Suprapubic skin (tissue), 4 donors: ENCODE results near the gene CALCA. TPM values are rescaled to one million over a fixed set of nuclear protein-coding genes. Genes with fewer than 3 reads are reported as not detected.

Experiments
- DNase-seq, 2 donors: peaks; one replicate each; pipeline ENCODE4 v3.0.0-alpha.2; 2019; ENCODE audit warnings: low spot score in 2 of 2
- H3K27ac ChIP-seq: fragments of 200-600 bp; sonication (generic); one replicate; pipeline ENCODE4 v1.5.1; 2019
- H3K27me3 ChIP-seq: fragments of 200-600 bp; sonication (generic); one replicate; pipeline ENCODE4 v1.5.1; 2019
- H3K36me3 ChIP-seq: fragments of 200-600 bp; sonication (generic); one replicate; pipeline ENCODE4 v1.5.1; 2019
- H3K4me1 ChIP-seq: fragments of 200-600 bp; sonication (generic); one replicate; pipeline ENCODE4 v1.5.1; 2019
- H3K4me3 ChIP-seq: fragments of 200-600 bp; sonication (generic); one replicate; pipeline ENCODE4 v1.5.1; 2019; ENCODE audit warnings: mild to moderate bottlenecking
- H3K9me3 ChIP-seq: fragments of 200-600 bp; sonication (generic); one replicate; pipeline ENCODE4 v1.5.1; 2019
- EP300 ChIP-seq: sonication (generic); formaldehyde crosslinking; IDR thresholded peaks from one replicate; pipeline ENCODE4 v1.6.1; 2017; ENCODE audit warnings: antibody characterized with exemption
- POLR2A ChIP-seq, 2 donors: fragments of 450-650 bp; IDR thresholded peaks; one replicate each; pipeline ENCODE4 v1.6.1; 2017; ENCODE audit warnings: antibody characterized with exemption in 2 of 2, mild to moderate bottlenecking in 2 of 2, moderate library complexity in 2 of 2
- POLR2AphosphoS5 ChIP-seq, 3 donors: sonication (generic); formaldehyde crosslinking; IDR thresholded peaks; one replicate each; pipeline ENCODE4 v1.6.1; 2017; ENCODE audit warnings: antibody characterized with exemption in 3 of 3
- whole genome bisulfite sequencing: methylation state at CpG from one replicate; pipeline ENCODE4 v1.1.5; 2018; 5-methylcytosine and 5-hydroxymethylcytosine counted together
- total RNA-seq, 4 donors: library from RNA; depleted of rRNA; stranded (reverse); fragments of >200 nt; gene quantifications; one replicate each; pipeline ENCODE4 v1.1.0, GENCODE V29; 2016
- TF ChIP-seq, protein P1 (sequence below), 2 donors: fragments of 200-600 bp in 1 of 2; fragments of 450-650 bp in 1 of 2; sonication (generic) in 1 of 2; IDR thresholded peaks; one replicate each; pipeline ENCODE4 v1.5.1; 2016 to 2019; ENCODE audit warnings: antibody characterized with exemption in 2 of 2, mild to moderate bottlenecking in 1 of 2, moderate library complexity in 1 of 2

The CALCA gene
- total RNA-seq, 4 donors from 2014 or later = not detected

GRCh38 chr11:14924318-14924717 lies 47.8 kb downstream of the CALCA start:
- no peaks in the 10 kb centered on the region for H3K27me3 ChIP-seq
- no peak for DNase-seq
- WGBS = 88% methylated on average over 3 of the region's 3 CpGs
- H3K36me3 ChIP-seq = no peaks in the 10 kb centered on the region
- no peaks in the 10 kb centered on the region for H3K4me1 ChIP-seq
- no peak overlapping the region for H3K4me3 ChIP-seq
- TF ChIP-seq, protein P1, sequence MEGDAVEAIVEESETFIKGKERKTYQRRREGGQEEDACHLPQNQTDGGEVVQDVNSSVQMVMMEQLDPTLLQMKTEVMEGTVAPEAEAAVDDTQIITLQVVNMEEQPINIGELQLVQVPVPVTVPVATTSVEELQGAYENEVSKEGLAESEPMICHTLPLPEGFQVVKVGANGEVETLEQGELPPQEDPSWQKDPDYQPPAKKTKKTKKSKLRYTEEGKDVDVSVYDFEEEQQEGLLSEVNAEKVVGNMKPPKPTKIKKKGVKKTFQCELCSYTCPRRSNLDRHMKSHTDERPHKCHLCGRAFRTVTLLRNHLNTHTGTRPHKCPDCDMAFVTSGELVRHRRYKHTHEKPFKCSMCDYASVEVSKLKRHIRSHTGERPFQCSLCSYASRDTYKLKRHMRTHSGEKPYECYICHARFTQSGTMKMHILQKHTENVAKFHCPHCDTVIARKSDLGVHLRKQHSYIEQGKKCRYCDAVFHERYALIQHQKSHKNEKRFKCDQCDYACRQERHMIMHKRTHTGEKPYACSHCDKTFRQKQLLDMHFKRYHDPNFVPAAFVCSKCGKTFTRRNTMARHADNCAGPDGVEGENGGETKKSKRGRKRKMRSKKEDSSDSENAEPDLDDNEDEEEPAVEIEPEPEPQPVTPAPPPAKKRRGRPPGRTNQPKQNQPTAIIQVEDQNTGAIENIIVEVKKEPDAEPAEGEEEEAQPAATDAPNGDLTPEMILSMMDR (IDR thresholded peaks at IDR 0.05) = no peak
- no peak for TF ChIP-seq POLR2AphosphoS5 (IDR thresholded peaks at IDR 0.05)
- no peak for TF ChIP-seq EP300
- no peak for TF ChIP-seq POLR2A (IDR thresholded peaks at IDR 0.05)
- no peaks in the 10 kb centered on the region for H3K9me3 ChIP-seq
- no peak overlapping the region for H3K27ac ChIP-seq

Other genes starting within 250 kb of the CALCA start
- gene CYP2R1, start 80.1 kb downstream of the CALCA start, total RNA-seq = 10 to 100 TPM; 14.0 to 41.3 (median 20.6) TPM
- gene CALCB, start 101.2 kb upstream of the CALCA start, total RNA-seq = under 1 TPM in 1 of 4 donors, not detected in 3; 0.48 TPM
- under 1 TPM in 3 of 4 donors, not detected in 1; 0.16 to 0.34 (median 0.32) TPM for gene INSC, start 142.6 kb upstream of the CALCA start, total RNA-seq